Kasumi-1 (cell line): ENCODE data around the gene HACD2.

Experiments used
- DNase-seq, 2 experiments: peaks; one replicate each; lab custom pipeline; 2025; lab: John Stamatoyannopoulos, UW

Gene HACD2

DNA sequence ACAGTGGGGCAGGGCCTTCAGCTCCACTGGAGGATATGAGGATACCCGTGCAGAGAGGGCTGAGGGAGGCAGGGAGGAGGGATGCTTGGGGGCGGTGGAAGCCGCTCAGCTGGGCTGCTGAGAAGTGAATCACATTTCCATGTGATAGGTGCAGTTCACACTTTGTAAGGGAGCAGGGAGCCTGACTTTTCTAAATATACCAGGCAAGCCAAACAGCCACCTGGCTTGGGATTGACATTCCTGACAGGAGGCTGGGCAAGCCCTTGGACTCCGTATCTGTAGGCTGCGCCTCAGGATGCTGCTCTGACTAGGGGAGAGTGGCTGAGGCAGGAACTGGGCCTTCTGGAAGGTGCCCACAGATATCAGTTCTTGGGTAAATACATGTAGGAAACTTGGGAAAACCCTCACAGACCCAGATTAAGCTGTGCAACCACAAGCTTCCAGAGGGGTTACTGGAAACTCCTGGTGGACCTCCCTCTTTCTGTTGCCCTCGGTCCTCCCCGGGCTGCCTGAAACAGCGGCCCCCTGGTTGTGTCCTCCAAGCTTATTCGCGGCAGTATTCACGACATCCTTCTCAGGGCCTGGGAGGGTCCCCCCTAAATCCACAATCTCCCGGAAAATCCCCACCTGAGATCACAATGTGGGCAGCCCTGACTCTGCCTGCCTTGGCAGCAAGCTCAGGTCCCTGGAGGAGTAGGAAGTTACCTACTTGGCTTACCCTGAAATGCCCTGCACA, 103.0 kb downstream of the HACD2 start:
- DNase-seq, result no peak

DNA sequence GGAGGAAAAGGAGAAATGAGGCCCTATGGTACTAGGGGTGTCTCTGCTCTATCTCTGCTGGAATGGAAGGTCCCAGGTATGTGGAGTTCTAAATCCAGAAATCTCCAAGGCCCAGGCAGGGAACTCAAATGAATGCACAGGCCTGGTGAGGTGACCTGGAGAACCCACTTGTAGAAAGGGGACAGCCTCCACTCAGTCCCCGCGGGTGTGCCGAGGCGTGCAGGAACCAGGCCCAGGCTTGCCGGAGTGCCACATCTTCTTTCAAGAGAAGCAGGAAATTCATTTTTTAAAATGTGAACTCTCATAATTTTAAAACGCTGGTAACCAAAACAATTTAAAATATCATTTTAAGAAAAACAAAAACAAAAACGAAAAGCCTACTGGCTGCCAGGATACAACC, 103.8 kb downstream of the HACD2 start:
- DNase-seq, result no peak

DNA sequence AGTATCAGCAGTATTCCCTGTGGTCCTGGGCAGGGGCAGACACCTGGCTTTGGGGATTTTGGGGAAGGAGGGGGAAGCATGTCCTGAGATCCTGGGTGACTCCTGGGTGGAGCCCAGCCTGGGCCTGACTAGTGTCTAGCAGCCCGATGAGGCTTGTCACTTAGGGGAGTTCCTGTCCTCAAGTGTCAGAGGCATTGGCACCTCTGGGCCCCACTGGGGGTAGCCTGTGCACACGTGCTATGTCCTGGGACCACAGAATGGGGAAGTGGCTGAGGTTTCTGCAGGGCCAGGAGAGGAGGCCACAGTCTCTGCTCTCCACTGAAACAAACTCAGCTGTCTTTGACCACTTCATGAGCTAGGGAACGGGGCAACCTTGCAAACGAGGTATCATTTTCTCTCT, 104.4 kb downstream of the HACD2 start:
- peak in 1 of 2 experiments; percentile 15 for DNase-seq

DNA sequence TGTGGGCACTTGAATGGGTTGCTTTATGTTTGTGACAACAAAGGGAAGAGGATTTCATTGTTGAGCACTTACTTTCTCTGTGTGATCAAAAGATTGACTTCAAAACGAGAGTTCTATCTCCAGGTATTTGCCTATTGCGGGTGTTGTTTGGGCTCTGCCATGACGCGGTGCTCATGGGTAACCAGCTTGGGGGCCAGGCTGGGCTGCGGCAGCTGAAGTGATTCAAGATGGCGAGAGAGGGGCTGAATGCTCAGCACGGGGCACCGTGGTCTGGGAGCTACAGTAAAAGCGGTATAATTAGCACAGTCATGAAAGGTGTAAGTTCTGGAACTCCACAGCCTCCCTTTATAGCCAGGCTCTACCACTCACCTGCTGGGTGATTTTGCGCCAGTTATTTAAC, 105.0 kb downstream of the HACD2 start:
- DNase-seq, result no peak

DNA sequence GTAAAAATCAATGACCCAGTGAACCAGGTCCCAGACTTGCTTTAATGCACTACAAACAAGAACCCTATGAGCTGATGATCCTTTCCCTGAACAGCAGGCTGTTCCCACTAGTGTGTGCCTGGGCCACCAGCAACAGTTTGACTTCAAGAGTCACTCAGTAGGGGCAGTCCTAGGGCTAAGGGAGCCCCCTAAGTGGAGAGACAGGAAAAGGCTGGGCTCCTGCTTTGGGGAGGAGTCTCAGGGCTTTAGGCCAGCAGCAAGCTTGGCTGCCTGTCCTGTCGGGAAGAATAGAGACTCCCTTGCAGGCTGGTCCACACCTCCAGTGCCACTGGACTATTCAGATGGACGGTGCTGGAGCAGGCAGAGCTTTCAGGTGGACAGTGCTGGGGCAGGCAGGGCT, 106.5 kb downstream of the HACD2 start:
- DNase-seq, result no peak

DNA sequence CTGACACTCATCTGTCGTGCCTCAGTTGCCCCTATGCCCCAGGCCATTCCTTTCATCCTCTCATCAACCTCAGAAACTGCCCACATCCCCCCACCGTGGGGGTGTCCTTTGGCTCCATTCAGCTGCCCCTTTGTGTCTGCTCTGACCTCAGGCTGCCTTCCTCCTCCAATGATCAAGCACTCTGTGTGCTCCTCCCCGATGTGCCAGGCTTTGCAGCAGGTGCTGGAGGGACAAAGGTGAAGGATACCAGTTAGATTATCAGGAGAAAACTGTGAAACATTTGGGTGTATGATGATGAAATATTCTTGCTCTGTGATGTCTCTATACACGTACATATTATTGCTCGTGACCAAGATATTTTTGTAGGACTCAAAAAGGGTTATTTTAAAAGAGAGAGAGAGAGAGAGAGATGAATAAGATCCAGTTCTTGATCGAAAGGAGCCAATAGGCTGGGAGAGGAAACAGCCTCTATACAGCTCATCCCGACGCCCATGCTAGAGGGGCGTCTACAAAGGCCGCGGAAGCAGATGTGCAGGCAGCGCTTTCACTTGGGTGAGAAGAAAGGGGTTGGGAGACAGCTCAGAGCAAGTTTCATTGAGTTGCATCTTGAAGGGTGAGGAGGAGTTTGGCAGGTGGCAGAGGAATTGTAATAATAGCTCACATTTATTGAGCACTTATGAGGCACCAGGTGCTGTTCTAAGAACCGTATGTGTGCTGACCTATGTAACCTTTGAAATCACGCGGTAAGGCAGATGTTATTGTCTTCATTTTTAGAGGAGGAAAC, 107.7 kb downstream of the HACD2 start:
- DNase-seq, result no peak

DNA sequence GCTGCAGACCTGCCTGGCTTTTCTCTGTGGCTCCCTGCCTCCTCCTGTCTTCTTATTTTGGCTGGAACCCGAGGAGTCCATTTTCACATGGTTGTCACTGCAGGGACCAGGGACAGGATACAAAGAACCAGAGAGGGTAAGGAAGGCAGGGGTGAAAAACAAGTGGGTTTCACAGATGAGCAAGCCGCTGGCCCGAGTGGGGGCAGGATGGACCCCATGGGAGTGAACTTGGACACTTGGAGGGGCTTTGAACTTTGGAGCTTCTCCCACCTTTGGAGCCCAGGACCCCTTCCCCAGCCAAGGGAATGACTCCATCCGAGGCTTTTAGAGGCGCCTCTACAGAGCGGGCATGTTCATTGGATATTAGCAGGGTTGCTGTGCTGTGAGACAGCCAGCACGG, 109.1 kb downstream of the HACD2 start:
- no peak for DNase-seq

DNA sequence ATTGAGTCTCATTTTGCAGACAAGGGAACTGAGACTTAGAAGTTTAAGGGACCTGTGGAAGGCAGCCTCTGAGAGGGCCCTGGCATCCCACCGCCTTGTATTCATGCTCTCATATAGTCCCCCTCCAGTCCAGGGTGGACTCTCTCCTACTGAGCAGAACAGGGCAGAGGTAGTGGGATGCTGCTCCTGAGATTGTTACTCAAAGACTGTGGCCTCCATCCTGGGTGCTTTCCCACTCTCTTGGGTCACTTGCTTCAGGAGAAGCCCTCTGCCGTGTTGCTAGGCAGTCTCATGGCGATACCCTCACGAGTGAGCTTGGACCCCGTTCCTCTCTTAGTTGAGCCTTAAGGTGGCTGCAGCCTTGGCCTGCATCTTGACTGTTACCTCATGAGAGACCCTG, 113.7 kb downstream of the HACD2 start:
- no peak for DNase-seq

DNA sequence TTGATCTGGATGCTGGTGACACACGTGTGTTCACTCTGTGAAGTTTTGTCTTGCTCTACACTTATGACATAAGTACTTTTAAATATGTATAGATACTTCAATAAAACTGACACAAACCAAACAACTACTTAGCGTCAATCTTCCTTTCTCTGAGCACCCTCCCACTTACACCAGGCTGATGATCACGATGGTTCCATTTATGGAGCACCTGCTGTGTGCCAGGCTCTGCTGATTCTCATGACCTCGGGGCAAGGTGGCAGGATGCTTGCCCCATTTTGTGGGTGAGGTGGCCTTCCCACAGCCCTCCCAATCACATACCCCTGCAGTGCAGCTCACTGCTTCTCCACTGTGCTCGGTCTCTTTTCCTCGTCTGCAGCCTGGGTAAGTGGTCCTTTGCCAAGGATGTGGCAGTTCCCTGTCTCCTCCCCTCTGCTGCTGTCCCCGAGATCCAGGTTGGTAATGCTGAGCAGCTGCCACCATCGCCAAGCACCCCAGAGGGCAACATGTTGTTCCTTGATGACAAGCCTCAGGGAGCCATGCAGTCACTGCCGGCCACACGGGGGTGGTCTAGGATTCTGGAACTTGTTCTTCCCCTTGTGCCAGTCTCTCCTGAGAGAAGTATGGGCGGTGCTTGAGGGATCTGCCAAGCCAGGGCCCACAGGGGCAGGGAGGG, 115.4 kb downstream of the HACD2 start:
- no peak for DNase-seq

DNA sequence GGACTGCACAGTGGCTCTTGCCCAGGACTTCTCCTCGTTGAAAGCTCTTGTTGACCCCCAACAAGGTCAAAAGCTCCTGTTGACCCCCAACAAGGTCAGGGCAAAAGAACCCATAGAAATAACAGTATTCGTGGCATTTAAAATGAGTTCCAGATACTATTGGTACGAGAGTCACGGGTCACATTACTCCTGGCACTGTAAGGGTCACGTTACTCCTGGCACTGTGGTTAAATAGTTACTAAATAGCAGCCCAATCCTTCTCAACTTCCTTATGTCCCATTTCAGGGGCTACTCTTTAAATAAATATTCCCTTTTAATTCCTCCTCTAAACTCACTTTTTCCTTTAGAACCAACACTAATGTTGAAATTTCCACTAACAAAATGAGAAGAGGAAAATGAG, 117.8 kb downstream of the HACD2 start:
- no peak for DNase-seq

DNA sequence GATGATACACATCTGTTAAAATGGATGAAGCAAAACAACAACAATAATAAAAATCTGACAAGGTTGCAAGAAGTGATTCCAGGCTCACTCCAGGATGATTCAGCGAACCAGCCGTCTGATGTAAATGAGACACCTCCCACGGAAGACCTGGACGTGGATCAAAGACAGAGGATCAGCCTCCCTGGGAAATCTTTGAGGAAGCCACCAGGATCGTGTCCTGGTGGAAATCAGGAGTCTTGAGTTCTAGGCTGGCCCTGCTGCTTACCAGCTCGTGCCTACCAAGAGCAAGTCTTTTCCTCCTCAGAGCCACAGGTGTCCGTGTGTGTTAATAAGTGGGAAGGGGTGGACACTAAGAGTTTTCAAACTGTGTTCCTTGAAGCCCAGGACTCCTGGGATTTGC, 120.6 kb downstream of the HACD2 start:
- no peak for DNase-seq

DNA sequence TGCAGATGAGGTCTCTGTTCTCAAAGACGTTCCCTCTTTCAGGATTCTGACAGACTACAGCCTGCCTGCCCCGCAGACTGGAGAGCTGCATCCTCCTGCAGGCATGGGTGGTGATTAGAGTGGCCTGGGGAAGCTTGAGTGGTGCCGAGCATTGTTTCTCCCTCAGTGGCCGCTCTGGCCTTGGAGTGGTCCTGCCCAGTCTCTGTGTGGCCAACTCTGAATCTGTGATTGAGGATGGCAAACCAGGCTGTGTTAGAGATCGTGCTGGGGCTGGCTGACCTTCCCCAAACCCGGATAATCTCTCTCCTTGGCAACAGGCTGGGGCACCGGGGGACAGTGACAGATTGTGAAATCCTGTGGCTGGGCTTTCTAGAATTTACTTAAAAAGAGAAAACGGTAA, 125.0 kb downstream of the HACD2 start:
- DNase-seq, result no peak

DNA sequence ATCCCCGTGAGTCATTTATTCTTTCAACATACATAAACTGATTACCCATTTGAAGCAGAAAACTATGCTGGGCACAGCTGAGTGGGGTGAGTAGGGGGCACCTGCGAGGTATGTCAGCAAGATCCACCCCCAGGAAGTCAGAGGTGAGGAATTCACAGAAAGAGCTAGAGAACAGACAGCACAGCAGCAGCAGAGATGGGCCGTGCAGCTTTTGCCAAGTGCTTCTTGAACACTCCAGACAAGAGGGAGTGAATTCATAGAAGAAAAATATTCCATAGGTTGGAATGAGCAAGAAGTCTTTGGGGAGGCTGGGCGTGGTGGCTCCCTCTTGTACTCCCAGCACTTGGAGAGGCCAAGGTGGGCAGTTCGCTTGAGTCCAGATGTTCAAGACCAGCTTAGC, 126.6 kb downstream of the HACD2 start:
- no peak for DNase-seq

DNA sequence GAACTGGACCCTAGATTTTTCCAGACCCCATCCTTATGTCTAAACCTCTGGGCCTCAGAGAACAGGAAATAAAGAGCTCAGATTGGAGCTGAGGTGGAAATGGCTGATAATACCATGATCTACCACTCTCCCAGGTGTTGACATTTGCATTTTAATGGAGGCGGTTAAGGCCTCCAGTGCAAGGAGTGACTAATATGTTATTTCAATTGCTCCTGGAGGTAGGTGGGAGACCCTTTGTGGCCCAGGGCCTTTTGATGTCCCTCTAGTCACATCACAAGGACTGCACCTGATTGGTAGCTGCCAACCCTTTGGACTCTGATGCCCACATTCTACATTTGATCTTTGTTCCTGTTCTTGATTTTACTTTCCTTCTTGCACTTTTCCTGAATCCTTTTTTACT, 127.0 kb downstream of the HACD2 start:
- no peak for DNase-seq

DNA sequence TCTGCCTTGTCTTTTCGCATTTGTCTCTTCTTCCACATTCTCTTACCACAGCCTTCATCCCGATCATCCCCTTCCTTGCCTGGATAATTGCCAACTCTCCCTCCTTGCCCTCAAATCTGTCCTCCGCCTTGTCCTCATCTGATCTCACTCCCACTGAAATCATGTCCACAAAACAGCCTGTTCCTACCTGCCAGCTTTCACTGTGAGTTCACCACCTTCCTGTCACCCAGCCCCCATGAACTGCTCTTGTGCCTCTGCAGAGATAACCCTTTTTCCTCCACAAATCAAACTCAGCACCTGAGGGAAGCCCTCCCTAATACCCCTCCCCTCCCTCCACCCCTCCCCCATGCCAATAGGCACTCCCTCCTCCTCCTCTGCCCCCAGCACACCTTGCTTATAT, 131.2 kb downstream of the HACD2 start:
- no peak for DNase-seq

DNA sequence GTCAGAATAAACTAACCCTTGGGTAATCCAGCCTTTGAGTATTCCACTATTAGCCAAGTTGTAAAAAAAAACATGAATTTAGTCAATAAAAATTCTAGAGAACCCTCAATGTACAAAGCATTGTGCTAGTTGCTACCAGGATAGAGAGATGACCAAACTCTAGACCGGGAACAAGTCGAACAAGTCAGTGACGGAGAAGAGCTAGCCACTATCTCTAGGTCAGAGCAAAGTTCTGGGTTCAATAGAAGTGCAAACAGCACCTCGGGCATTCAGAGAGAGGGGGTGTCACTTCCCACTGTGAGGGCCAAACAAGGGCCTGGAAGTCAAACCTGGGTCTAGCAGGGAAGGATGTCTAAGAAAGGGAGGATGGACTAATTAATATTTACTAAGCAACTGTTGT, 133.7 kb downstream of the HACD2 start:
- no peak for DNase-seq

DNA sequence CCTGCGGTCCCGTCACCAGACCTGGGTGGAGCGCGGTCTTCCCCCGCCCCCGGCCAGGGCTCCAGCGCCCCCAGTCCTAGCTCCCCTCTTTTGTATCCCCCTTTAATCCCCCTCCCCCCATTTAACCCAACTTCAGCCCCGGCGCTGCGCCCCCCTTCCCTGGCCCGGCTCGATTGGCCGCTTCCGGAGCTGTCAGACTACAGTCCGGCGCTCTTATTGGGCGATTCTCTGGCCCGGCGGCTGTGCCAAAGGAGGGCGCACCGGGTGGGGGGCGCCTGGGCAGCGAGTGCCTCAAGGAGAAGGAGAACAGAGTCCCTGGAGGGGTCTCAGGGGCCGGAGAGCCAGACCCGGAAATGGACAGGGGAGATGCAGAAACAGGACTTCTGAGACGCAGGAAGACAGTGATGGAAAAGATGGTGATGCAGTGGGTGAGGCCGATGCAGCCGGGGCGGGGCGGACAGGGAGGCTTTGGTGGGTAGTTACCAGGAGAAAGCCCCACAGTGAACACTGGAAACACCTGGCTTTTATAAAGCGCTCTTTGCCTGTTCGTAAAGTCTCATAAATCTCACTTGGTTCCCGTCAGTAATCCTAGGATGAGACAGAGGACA, 134.8 kb downstream of the HACD2 start:
- no peak for DNase-seq

DNA sequence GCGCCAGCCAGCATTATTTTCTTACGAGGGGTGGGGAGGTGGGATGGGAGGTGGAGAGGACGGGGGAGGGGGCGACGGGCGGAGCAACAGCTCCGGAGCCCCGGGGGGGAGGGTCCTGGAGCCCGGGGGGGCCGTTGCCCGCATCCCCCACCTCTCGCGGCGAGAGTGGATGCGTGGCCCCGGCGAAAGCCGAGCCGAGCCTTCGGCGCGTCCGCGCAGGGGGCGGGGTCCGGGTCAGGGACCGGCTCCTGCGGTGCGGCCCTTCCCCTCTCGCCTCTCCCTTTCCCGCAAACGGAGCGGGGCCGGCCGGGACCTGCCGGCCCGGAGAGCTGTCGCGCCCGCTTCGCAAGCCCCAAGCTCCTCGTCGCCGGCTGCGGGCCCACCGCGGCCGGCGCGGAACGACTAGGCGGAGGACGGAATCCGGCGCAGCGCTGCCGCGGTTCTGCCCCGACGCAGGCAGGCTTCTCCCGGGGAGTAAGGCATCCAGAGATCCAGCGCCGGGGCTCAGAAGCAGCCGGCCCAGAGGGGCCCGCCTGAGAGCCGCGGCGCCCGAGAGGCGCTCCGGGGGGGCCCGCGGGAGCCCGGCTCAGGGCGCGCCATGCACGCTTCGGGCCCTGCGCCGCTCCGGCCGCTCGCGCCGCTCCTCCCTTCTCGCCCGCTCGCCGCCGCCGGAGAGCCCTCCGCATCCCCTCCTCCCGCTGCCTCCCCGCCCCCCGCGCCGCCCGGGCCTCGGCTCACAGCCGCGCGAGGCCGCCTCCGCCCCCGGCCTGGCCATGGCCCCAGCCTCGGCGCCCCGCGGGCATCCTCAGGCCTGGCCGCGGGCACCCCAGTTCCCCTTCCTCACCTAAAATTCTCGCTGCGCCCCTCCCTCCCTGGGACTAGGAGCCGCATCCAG, 135.5 kb downstream of the HACD2 start:
- no peak for DNase-seq

DNA sequence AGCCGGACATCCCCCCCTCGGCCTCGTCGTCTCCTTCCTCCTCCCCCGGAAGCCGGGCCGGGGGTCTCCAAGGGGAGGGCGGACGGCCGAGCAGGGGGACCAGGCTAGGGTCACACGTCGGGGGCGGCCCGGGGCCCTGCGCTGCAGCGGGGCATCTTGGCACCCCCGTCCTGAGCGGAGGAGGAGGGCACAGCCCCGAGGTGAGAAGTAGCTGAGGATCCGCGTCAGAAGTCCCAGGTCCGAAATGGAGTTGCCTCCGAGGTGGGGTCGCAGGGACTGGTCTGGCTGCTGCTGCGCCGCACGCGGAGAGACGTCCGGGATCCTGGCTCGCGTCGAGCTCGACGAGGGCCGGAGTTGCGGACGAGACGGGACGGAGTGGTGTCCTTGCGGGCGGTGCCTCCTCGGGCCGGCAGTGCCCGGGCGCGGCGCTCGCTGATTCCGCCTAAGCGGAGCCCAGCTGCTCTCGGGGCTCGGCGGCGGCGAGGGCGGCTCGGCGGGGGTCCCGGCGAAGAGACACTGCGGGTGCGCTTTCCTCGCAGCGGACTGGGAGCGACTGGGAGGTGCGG, 136.2 kb downstream of the HACD2 start, which contains the start of gene ADCY5:
Gene ADCY5, minus strand, starts transcription at position 555 of the 566 bp plus-strand sequence. Its CDS starts 545 bp downstream, at position 10.
- no peak for DNase-seq

DNA sequence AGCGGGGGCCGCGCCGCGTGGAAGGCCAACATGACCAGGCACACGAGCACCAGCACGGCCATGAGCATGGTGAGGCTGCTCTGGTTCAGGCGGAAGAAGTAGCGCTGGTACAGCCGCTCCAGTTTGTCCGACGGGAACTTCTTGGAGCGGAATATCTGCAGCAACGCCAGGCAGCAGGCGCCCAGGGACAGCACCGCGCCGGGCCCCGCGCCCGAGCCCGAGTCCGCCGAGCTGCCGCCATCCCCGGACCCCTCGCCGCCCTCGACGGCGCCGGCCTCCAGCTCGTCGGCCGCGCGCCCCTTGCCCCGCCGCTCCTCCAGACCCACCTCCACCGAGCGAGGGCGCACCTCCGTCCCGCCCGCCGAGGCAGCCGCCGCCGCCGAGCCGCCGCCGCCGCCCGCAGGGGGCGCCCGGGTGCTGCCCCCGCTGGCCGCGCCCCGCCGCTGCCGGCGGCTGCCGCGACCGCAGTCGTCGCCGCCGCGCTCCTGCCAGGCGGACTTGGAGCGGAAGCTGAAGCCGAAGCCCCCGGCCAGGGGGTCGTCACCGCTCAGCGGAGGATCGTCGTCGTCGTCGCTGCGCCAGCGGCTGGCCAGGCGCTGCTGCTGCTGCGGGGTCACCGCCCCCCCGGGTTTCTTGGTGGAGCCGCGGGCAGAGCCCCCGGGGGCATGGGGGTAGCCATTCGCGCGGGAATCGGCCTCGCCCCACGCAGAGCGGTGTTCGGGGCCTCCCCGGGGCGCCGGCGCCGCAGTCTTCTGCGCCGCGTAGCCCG, 136.9 kb downstream of the HACD2 start:
- DNase-seq, result peak; percentile 8 to 20

DNA sequence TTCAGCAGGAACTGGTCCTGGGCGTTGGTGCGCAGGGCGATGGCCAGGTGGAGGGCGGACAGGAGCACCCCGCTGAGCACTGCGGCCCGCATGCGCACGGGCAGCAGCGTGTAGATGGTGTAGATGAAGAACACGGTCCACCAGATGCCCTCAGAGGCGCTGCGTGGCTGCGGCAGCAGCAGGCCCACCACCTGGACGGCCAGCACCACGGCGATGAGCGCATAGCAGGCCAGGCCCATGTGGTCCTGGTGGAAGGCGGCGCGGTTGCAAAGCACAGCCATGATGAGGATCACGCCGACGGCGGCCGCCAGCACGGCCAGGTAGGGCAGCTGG, 137.5 kb downstream of the HACD2 start:
- no peak for DNase-seq
